GM18498 (cell line): ENCODE data around the gene KLHL3.
"Not testable (repeated sequence)": the region's sequence is repeated elsewhere in the genome, so short reads cannot be mapped to it uniquely, and the experiment has no call there.

Source experiments
- ATAC-seq: cut with Tn5 transposase; IDR thresholded peaks from one replicate; pipeline ENCODE4 v1.9.1; 2021; ENCODE audit warnings: mild to moderate bottlenecking, moderate library complexity; ENCODE audit not compliant: unreplicated experiment

KLHL3 gene

GRCh38 chr5:137668637-137669036 lies 67.3 kb downstream of the KLHL3 start:
- ATAC-seq, result no peak

- no peak for ATAC-seq
Observed at GRCh38 chr5:137667341-137667740, 68.5 kb downstream of the KLHL3 start.

GRCh38 chr5:137666901-137667300 lies 69.0 kb downstream of the KLHL3 start:
- no peak for ATAC-seq

GRCh38 chr5:137666461-137666850 lies 69.4 kb downstream of the KLHL3 start:
- ATAC-seq, result peak; percentile 49

- ATAC-seq, result peak; percentile 100
Observed at GRCh38 chr5:137665678-137666460, 70.0 kb downstream of the KLHL3 start.

- peak; percentile 90 for ATAC-seq
Observed at GRCh38 chr5:137660349-137660817, 75.5 kb downstream of the KLHL3 start.

- ATAC-seq, result no peak
Observed at GRCh38 chr5:137659209-137659608, 76.7 kb downstream of the KLHL3 start.

- ATAC-seq, result no peak
Observed at GRCh38 chr5:137658324-137658723, 77.6 kb downstream of the KLHL3 start.

GRCh38 chr5:137657073-137657472 lies 78.8 kb downstream of the KLHL3 start:
- no peak for ATAC-seq

- ATAC-seq, result no peak
Observed at GRCh38 chr5:137656558-137656957, 79.3 kb downstream of the KLHL3 start.

- ATAC-seq, result no peak
Observed at GRCh38 chr5:137651022-137651421, 84.9 kb downstream of the KLHL3 start.

- ATAC-seq, result no peak
Observed at GRCh38 chr5:137649228-137649935, 86.5 kb downstream of the KLHL3 start.

GRCh38 chr5:137648361-137648760 lies 87.5 kb downstream of the KLHL3 start:
- no peak for ATAC-seq

GRCh38 chr5:137647401-137647800 lies 88.5 kb downstream of the KLHL3 start:
- ATAC-seq, result no peak

GRCh38 chr5:137646761-137647160 lies 89.1 kb downstream of the KLHL3 start:
- no peak for ATAC-seq

GRCh38 chr5:137643081-137643480 lies 92.8 kb downstream of the KLHL3 start:
- ATAC-seq, result not testable (repeated sequence)

- no peak for ATAC-seq
Observed at GRCh38 chr5:137642091-137642490, 93.8 kb downstream of the KLHL3 start.

GRCh38 chr5:137641148-137641547 lies 94.7 kb downstream of the KLHL3 start:
- no peak for ATAC-seq

GRCh38 chr5:137639645-137640044 lies 96.2 kb downstream of the KLHL3 start:
- no peak for ATAC-seq

GRCh38 chr5:137638841-137639240 lies 97.0 kb downstream of the KLHL3 start:
- ATAC-seq, result no peak

GRCh38 chr5:137636830-137637714 lies 98.8 kb downstream of the KLHL3 start:
- no peak for ATAC-seq
